ENCODE measurements around the gene CARD19. TPM values are rescaled to one million over a fixed set of nuclear protein-coding genes. Genes with fewer than 3 reads are reported as not detected.

Gene CARD19
- total RNA-seq, 1 experiment from 2014 or later, result 97.5 TPM

GRCh38 chr9:93151097-93151784 is 55.2 kb downstream of the CARD19 start:
- no peak for TF ChIP-seq CTCF (conservative IDR thresholded peaks at IDR 0.05)
- no peak for TF ChIP-seq EZH2 (IDR thresholded peaks at IDR 0.05; ENCODE audit: low read depth)
- Histone ChIP-seq H3K4me3 (no peak overlapping the region), H3F3A (ENCODE audit: insufficient read depth, low read depth) (peaks cover 12% of the 10 kb centered on the region; the same call in 1 of the 2 replicates), H3K4me1 (replicated peaks; ENCODE audit: insufficient read depth) (no peaks in the 10 kb centered on the region), H3K9me2 (ENCODE audit: insufficient read depth) (no peaks in the 10 kb centered on the region), H2AFZ (no peak overlapping the region), H3K27me3 (ENCODE audit: insufficient read depth, low read depth) (no peaks in the 10 kb centered on the region), H3K4me2 (no peak overlapping the region), H3K79me2 (ENCODE audit: low read depth) (no peaks in the 10 kb centered on the region), H3K9me3 (ENCODE audit: insufficient read depth, low read depth) (peaks cover 5% of the 10 kb centered on the region; the same call in 1 of the 2 replicates), H4K20me1 (ENCODE audit: insufficient read depth) (no peaks in the 10 kb centered on the region), H3K27ac (no peak overlapping the region), H3K36me3 (ENCODE audit: low read depth) (no peaks in the 10 kb centered on the region)
- no peak for DNase-seq
- ChIA-PET POLR2A (ENCODE audit: unreplicated experiment) (no interaction called here), CTCF (no interaction called here)
- no TSS peak for BruUV-seq (replicated peaks)
- intact Hi-C loops (cut with micrococcal nuclease; ENCODE audit: unreplicated experiment), result no loop called here

GRCh38 chr9:93154293-93154903 is 58.4 kb downstream of the CARD19 start:
- TF ChIP-seq EZH2 (IDR thresholded peaks at IDR 0.05; ENCODE audit: low read depth) (no peak), CTCF (conservative IDR thresholded peaks at IDR 0.05) (peak; percentile 86)
- no peak overlapping the region for H2AFZ ChIP-seq
- intact Hi-C loops (cut with micrococcal nuclease; ENCODE audit: unreplicated experiment), result loop anchor here (2.0 kb wide), 2 partner anchors 46 to 198 kb away; no protein-coding TSS in a partner anchor
- no peaks in the 10 kb centered on the region for H3K36me3 ChIP-seq (ENCODE audit: low read depth)
- DNase-seq, result peak in 1 of 2 experiments; percentile 60
- H3K9me3 ChIP-seq (ENCODE audit: insufficient read depth, low read depth), result no peaks in the 10 kb centered on the region
- POLR2A ChIA-PET (ENCODE audit: unreplicated experiment), result interaction anchor here (0.8 kb wide), 1 partner anchor 298 kb away, joined by 4 read pairs; no protein-coding TSS in a partner anchor
- peaks cover 8% of the 10 kb centered on the region; the same call in 1 of the 2 replicates for H3F3A ChIP-seq (ENCODE audit: insufficient read depth, low read depth)
- no peak overlapping the region for H3K4me3 ChIP-seq
- BruUV-seq (replicated peaks), result no TSS peak
- H3K4me2 ChIP-seq, result no peak overlapping the region
- no peaks in the 10 kb centered on the region for H3K9me2 ChIP-seq (ENCODE audit: insufficient read depth)
- no peaks in the 10 kb centered on the region; the same call in 1 of the 2 replicates for H3K4me1 ChIP-seq (replicated peaks; ENCODE audit: insufficient read depth)
- CTCF ChIA-PET, result interaction anchor here (0.6 to 1.2 kb wide), 6 partner anchors 10 to 200 kb away, joined by 3 to 10 read pairs (median 3); no protein-coding TSS in a partner anchor
- no peaks in the 10 kb centered on the region for H3K27me3 ChIP-seq (ENCODE audit: insufficient read depth, low read depth)
- no peaks in the 10 kb centered on the region for H3K79me2 ChIP-seq (ENCODE audit: low read depth)
- no peak overlapping the region for H3K27ac ChIP-seq
- no peaks in the 10 kb centered on the region for H4K20me1 ChIP-seq (ENCODE audit: insufficient read depth)

GRCh38 chr9:93155716-93156474 is 59.9 kb downstream of the CARD19 start:
- no TSS peak for BruUV-seq (replicated peaks)

More at GRCh38 chr9:93155716-93156474, 59.9 kb downstream of the CARD19 start:
- Histone ChIP-seq H3F3A (ENCODE audit: insufficient read depth, low read depth) (0 out of 2 replicates have a peak, but pooled peaks cover 7% of the 10 kb centered on the region), H3K36me3 (ENCODE audit: low read depth) (no peaks in the 10 kb centered on the region), H3K27ac (no peak overlapping the region), H4K20me1 (ENCODE audit: insufficient read depth) (no peaks in the 10 kb centered on the region), H3K79me2 (ENCODE audit: low read depth) (no peaks in the 10 kb centered on the region), H2AFZ (no peak overlapping the region), H3K9me2 (ENCODE audit: insufficient read depth) (no peaks in the 10 kb centered on the region), H3K4me1 (replicated peaks; ENCODE audit: insufficient read depth) (no peaks in the 10 kb centered on the region; the same call in 1 of the 2 replicates), H3K4me2 (no peak overlapping the region), H3K27me3 (ENCODE audit: insufficient read depth, low read depth) (no peaks in the 10 kb centered on the region), H3K4me3 (no peak overlapping the region), H3K9me3 (ENCODE audit: insufficient read depth, low read depth) (no peaks in the 10 kb centered on the region)
- TF ChIP-seq EZH2 (IDR thresholded peaks at IDR 0.05; ENCODE audit: low read depth) (no peak), CTCF (conservative IDR thresholded peaks at IDR 0.05) (no peak)
- intact Hi-C loops (cut with micrococcal nuclease; ENCODE audit: unreplicated experiment), result loop anchor here (2.0 kb wide), 2 partner anchors 47 to 199 kb away; no protein-coding TSS in a partner anchor
- ChIA-PET POLR2A (ENCODE audit: unreplicated experiment) (no interaction called here), CTCF (interaction anchor here (1.3 kb wide), 1 partner anchor 47 kb away, joined by 5 read pairs; no protein-coding TSS in a partner anchor)
- DNase-seq, result no peak
